HG03442 (cell line): ENCODE data around the gene KCNK15.

Source experiments
- ATAC-seq: cut with Tn5 transposase; IDR thresholded peaks from one replicate; pipeline ENCODE4 v1.9.1; 2021; ENCODE audit warnings: mild to moderate bottlenecking, moderate library complexity; ENCODE audit not compliant: unreplicated experiment

The KCNK15 gene

DNA sequence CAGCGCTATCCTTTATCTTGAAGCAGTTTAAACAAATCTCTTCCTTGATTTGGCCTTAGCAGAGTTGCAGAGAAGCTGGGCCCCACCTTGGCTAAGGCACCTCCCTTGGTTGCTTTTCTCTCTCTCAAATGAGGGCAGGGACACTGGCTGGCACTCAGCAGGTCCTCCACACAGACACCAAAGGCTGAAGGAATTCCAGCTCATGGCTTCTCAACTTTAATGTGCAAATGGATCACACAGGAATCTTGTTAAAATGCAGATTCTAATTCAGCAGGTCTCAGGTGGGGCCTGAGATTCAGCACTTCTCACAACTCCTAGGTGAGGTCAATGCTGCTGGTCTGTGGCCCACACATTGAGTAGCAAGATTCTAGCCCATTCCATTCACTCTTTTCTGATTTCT, 39.0 kb downstream of the KCNK15 start:
- ATAC-seq: no peak

DNA sequence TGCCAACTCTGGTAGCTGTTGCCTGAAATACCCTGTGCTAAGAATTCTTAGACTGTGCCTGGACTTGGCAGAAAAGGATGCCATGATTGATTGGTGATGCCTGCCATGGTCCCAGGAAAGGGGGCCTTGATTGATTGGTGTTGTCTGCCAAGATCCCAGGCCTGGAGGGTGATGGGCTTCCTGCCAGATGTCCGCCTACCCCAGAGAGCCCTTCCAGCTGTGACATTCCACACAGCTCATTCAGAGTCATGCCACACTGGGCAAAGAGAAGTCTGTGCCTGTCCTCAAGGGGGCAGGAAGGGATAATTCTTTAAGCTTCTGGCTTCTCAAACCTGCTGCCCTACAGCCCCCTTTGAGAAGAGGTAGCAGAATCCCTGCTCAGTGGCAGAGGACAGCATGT, 40.1 kb downstream of the KCNK15 start:
- ATAC-seq: no peak

DNA sequence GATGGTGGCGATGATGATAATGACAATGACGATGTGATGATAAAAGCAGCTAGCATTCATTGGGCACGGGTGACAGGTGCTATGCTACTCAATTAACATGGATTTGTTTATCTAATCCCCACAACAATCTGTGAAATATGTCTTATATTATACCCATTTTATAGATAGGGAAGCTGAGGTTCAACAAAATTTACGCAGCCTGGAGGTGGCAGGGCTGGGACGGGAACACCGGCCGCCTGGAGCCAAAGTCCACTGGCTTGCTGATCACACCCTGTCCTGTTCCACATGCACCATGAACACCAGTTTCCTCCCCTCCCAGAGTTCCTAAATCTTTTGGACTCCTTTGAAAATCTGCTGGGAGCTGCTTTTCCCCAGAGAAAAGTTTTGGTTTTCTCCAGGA, 41.6 kb downstream of the KCNK15 start:
- ATAC-seq: no peak

DNA sequence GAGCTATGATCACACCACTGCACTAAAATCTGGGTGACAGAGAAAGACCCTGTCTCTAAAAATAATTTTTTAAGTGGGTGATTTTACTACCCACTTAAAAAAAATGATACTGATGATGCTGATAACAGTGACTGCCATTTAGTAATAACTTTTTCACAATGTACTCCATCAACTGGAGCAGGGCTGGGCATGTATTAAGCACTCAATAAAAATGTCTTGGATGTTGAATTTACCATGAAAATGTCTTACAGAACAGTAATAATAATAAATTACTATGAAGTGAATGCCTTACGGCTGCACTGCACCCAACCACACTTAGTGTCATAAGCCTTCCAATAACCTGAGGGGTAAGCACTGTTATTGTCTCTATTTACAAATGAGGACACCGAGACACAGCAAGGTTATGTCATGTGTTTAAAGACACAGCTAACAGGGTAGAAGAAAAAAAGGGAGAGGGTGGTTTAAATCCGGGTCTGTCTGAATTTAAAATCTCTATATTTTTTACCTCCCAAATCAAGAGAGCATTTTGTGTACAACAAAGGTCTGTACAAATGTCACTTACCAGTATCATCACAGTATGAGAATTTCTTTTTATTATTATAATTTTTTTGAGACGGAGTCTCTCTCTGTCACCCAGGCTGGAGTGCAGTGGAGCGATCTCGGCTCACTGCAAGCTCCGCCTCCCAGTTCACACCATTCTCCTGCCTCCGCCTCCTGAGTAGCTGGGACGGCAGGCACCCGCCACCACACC, 43.2 kb downstream of the KCNK15 start:
- ATAC-seq: no peak

DNA sequence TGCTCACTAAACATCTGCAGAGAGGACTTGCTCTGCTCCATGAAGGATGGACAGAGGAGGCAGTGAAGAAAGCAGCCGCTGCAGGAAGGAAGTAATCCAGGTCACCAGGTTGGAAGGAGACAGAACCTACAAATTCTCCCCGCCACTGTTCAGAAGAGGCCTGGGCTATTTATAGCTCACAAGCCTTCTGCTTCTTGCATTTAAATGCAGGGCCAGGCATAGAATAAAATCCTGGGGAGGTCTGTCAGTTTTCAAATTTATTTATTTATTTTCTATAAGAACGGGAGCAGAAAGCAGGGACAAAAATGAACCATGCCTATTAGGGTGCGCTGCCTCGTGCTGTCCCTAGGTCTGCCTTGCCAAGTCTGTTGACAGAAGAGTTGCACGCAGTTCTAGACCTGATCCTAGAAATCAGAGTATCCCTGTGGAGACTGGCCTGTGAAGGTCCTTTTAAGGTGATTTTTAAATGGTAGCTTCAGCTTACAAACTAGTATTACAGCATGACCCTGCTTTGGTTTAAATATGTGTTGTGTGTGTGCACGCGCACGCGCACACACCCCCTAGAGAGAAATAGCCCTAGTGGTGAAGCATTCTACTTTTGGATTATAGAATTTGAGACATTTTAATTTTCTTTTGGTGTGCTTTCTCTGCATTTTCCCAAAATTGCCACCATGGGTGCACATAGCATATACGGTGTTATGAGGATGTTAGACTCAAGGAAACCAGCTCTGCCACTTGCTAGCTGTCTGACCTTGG, 45.2 kb downstream of the KCNK15 start:
- no peak for ATAC-seq

DNA sequence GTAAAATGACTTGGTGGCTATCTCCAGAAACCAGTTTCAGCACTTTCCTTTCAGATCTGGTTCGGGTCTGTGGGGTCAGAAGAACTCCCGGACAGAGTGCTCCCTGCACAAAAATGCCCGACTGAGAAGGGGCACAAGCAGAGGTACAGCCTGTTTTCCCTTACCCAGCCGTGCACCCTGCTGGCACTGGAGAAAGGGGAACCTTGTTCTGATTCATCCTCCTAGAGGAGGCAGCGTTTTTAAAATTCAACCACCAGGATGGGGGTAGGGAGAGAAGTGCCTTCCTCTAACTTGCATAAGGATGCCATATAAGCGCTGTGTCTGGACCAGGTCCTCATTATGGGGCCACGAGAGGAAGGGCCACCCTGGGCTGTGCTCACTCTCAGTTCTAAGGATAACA, 47.1 kb downstream of the KCNK15 start:
- ATAC-seq: no peak

DNA sequence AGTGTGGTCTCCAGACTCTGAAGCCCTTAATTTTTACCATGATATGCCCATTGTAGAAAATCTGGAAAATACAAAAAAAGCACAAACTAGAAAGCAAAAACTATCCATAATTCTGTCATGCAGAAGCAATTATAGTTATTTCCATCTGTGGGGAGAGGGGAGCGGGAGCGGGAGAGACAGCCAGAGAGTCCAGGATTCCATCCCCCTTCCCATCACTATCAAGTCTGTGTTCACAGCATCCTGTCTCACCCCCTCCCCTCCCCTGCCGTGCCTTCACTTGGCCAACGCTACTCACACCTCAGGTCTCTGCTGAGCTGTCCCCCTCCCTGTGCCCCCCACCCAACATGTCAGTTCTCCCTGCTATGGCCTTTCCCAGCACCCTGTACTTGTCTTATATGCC, 50.2 kb downstream of the KCNK15 start:
- ATAC-seq: no peak

DNA sequence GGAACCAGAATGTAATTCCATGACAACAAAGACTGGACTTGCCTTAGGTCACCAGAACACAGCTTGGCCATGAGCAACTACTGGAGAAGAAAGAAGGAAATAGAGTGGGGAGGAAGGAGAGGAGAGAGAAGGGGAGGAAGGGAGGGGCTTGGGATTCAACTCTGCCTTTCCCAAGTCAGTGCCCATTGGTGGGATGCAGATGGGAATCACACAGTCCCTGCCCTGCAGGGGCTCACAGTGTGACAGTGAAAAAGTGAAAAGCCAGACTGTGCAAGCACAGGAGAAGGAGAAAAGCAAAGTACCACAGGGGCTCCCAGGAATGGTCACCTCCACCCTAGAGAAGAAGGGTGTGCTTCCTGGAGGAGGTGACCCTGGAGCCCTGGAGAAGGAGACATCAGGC, 50.6 kb downstream of the KCNK15 start:
- no peak for ATAC-seq

DNA sequence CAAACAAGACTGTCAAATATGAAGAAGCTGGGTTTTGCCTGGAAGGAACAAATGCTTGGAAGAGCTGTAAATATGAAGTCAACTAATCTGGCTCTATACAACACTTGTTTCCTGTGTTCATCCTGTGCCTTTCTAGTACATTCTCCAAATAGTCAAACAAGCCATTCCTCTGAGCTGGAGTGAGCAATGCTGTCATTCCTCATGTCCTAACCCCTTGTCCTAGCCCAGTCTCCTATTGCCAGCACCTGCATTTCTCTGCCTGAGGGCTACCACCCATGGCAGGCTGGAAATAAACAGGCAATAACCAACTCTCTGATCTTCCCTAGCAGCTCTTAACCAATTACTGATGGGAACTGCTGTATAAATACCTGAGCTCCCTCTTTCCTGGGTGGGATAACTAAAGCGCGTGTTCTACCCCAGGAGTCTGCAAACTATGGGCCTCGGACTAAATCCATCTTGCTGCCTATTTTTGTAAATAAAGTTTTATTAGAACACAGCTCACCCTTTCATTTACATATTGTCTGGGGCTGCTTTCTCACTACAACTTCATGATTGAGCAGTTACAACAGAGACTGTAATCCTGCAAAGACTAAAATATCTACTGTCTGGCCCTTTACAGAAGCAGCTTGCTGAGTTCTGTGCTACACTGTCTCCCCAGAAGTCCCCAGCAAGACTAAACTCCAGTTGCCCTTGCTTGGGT, 51.2 kb downstream of the KCNK15 start:
- no peak for ATAC-seq

DNA sequence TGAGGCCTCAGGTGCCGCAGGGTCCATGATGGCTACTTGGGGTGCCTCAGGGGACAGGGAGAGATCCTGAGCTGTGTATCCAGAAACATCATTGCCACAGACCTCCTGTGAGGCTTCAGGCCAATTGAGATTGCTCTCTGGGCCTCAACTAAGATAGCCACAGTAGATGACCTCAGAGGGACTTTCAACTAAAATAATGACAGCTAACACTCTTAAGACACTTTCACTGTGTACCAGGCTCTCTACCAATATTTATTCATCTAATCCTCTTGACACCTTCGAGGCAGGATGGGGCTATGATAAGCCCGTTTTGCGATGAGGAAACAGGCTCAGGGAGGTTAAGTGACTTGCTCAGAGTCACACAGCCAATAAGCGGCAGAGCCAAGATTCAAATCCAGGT, 54.0 kb downstream of the KCNK15 start:
- no peak for ATAC-seq

DNA sequence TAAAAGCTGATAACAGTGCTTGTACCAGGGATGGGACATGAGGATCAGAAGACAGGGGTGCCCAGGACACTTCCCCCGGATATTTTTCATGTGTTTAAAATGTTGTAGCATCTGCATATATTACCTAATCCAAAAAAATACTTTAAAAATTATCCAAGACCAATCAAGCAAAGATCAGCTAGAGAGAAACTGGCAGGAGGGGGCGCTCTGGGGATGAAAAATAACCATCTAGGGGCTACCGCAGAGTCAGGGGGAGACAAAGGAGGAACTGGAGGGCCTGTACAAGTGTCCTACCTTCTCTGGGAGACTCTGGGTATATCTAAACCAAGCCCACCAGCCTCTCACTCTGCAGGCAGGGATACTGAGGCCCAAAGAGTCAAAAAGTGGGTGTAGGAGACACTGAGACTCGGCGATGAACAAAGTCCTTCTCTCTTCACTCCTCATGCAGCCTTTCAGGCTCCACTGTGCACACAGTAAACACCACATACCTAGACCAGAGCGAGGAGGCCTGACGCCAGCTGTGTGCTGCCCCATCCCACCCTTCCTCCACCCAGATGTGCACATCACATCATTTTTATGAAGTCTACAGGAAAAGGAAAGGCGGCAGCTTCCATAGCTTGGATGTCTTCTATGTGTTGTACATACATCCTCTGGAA, 54.9 kb downstream of the KCNK15 start:
- ATAC-seq: no peak
